Sigmoid colon (tissue), 4 donors: ENCODE measurements around the gene MINPP1.
"Not testable (repeated sequence)": the region's sequence is repeated elsewhere in the genome, so short reads cannot be mapped to it uniquely, and the experiment has no call there.

Experiments used
- EP300 ChIP-seq, 4 donors: sonication (generic); formaldehyde crosslinking; IDR thresholded peaks; one replicate each; pipeline ENCODE4 v1.6.1; 2017; ENCODE audit warnings: antibody characterized with exemption in 4 of 4
- POLR2A ChIP-seq, 2 donors: fragments of 450-650 bp; IDR thresholded peaks; one replicate each; pipeline ENCODE4 v1.6.1; 2016; ENCODE audit warnings: antibody characterized with exemption in 2 of 2, mild to moderate bottlenecking in 2 of 2, moderate library complexity in 2 of 2
- POLR2AphosphoS5 ChIP-seq, 4 donors: sonication (generic); formaldehyde crosslinking; IDR thresholded peaks; one replicate each; pipeline ENCODE4 v1.6.1; 2017; ENCODE audit warnings: antibody characterized with exemption in 4 of 4
- TF ChIP-seq, protein P1 (sequence below), 4 experiments: fragments of 450-650 bp in 3 of 4; fragments of 200-600 bp in 1 of 4; IDR thresholded peaks; one replicate each; pipeline ENCODE4 v1.5.1; 2016 to 2019; ENCODE audit warnings: antibody characterized with exemption in 4 of 4, mild to moderate bottlenecking in 3 of 4, moderate library complexity in 2 of 4

DNA sequence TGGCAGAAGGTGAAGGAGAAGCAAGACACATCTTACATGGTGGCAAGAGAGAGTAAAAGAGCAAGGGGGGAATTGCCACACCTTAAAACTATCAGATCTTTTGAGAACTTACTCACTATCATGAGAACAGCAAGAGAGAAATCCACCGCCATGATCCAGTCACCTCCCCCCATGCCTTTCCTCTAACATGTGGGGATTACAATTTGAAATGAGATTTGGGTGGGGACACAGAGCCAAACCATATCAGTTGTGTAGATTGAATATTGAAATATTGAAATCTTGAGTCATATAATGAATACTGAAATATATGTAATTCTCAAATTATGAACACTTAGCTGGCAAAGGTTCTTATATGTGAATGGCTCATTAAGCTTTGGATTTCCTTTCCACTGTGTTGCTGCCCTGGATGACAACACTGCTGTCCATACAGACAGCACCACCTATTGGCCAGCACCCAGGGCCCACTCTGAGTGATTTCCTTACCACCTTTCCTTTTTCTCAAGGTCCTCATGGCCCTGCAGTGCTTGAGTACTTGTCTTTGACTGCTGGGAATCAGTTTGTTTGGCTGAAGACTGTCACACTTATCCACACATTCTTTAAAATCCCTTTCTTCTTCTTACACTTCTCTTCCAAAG is 48.0 kb upstream of the MINPP1 start:
- TF ChIP-seq, protein P1, sequence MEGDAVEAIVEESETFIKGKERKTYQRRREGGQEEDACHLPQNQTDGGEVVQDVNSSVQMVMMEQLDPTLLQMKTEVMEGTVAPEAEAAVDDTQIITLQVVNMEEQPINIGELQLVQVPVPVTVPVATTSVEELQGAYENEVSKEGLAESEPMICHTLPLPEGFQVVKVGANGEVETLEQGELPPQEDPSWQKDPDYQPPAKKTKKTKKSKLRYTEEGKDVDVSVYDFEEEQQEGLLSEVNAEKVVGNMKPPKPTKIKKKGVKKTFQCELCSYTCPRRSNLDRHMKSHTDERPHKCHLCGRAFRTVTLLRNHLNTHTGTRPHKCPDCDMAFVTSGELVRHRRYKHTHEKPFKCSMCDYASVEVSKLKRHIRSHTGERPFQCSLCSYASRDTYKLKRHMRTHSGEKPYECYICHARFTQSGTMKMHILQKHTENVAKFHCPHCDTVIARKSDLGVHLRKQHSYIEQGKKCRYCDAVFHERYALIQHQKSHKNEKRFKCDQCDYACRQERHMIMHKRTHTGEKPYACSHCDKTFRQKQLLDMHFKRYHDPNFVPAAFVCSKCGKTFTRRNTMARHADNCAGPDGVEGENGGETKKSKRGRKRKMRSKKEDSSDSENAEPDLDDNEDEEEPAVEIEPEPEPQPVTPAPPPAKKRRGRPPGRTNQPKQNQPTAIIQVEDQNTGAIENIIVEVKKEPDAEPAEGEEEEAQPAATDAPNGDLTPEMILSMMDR (IDR thresholded peaks at IDR 0.05) = not testable (repeated sequence)
- not testable (repeated sequence) for TF ChIP-seq POLR2A, POLR2AphosphoS5, EP300 (IDR thresholded peaks at IDR 0.05)
